Gastroesophageal sphincter (tissue), 3 donors: Measurements from ENCODE around the gene GNL2.

Source experiments
- CTCF ChIP-seq, 4 experiments: fragments of 200-600 bp in 2 of 4; fragments of 450-650 bp in 2 of 4; sonication (generic) in 1 of 4; IDR thresholded peaks; one replicate each; pipeline ENCODE4 v1.5.1; 2017 to 2019; ENCODE audit warnings: antibody characterized with exemption in 4 of 4, mild to moderate bottlenecking in 2 of 4, moderate library complexity in 2 of 4
- EP300 ChIP-seq: sonication (generic); formaldehyde crosslinking; IDR thresholded peaks from one replicate; pipeline ENCODE4 v1.6.1; 2017; ENCODE audit warnings: antibody characterized with exemption, mild to moderate bottlenecking
- POLR2A ChIP-seq, 2 donors: fragments of 450-650 bp; IDR thresholded peaks; one replicate each; pipeline ENCODE4 v1.6.1; 2017; ENCODE audit warnings: antibody characterized with exemption in 2 of 2, mild to moderate bottlenecking in 2 of 2, moderate library complexity in 1 of 2

GRCh38 chr1:37602750-37603694 lies 7.3 kb upstream of the GNL2 start:
- TF ChIP-seq POLR2A (IDR thresholded peaks at IDR 0.05) (no peak), CTCF (IDR thresholded peaks at IDR 0.05) (peak in 3 of 4 experiments; percentile 34 to 60 (median 42)), EP300 (no peak)
